ENCODE data around the gene PJVK.
"Not testable (repeated sequence)": the region's sequence is repeated elsewhere in the genome, so short reads cannot be mapped to it uniquely, and the experiment has no call there.

Gene PJVK

GRCh38 chr2:178422097-178422496 is 29.1 kb upstream of the PJVK start:
- DNase-seq (ENCODE audit: low read depth in 1 of 2, low spot score in 1 of 2): no peak
- no peak overlapping the region for H3K27ac ChIP-seq (replicated peaks)
- no peak overlapping the region for H3K4me3 ChIP-seq (replicated peaks; ENCODE audit: insufficient read depth, low read length)
- no peaks in the 10 kb centered on the region for H3K27me3 ChIP-seq (ENCODE audit: insufficient read depth, poor library complexity, severe bottlenecking)
- TF ChIP-seq SPI1 (IDR thresholded peaks at IDR 0.05; ENCODE audit: borderline replicate concordance, low read depth) (no peak), REST (IDR thresholded peaks at IDR 0.05; ENCODE audit: insufficient replicate concordance, low read depth) (no peak), POLR2AphosphoS5 (IDR thresholded peaks at IDR 0.05; ENCODE audit: low read depth) (no peak), CTCF (IDR thresholded peaks at IDR 0.05; ENCODE audit: insufficient read depth, low read length) (no peak), GABPA (IDR thresholded peaks at IDR 0.05; ENCODE audit: low read depth) (no peak)

DNA sequence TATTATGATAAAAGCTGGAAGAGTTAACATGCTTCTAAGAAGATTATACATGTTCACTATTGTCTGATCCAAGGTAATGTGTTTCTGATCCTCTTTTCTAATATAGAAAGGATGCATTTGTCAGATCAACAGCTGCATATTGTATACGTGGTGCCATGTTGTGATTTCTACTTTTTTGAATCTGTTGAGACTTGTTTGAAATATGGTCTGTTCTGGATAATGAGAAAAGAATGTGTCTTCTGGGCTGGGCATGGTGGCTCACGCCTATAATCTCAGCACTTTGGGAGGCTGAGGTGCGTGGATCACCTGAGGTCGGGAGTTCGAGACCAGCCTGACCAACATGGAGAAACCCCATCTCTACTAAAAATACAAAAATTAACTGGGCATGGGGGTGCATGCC is 27.4 kb upstream of the PJVK start:
- not testable (repeated sequence) for H3K4me3 ChIP-seq (replicated peaks; ENCODE audit: insufficient read depth, low read length); H3K27me3 ChIP-seq (ENCODE audit: insufficient read depth, poor library complexity, severe bottlenecking); DNase-seq (ENCODE audit: low read depth in 1 of 2, low spot score in 1 of 2); H3K27ac ChIP-seq (replicated peaks)

DNA sequence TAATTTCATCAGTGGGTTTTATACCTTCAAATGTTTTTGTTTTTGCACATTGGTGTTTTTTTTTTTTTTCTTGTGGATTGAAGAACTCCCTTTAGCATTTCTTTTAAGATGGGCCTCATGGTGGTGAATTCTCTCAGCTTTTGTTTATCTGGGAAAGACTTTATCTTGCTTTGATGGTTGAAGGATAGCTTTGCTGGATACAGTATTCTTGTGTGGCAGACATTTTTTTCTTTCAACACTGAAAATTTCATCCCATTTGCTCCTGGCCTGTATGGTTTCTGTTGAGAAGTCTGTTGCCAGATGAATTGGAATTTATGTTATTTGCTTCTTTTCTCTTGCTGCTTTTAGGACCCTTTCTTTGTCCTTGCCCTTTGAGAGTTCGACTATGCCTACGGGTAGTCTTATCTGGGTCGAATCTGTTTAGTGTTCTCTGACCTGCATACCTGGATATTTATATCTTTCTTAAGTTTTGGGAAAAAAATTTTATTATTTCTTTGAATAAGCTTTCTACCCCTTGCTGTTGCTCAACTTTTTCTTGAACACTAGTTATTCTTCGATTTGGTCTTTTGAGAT is 25.8 kb upstream of the PJVK start:
- no peak overlapping the region for H3K4me3 ChIP-seq (replicated peaks; ENCODE audit: insufficient read depth, low read length)
- H3K27ac ChIP-seq (replicated peaks): no peak overlapping the region
- no peaks in the 10 kb centered on the region for H3K27me3 ChIP-seq (ENCODE audit: insufficient read depth, poor library complexity, severe bottlenecking)
- no peak for DNase-seq (ENCODE audit: low read depth in 1 of 2, low spot score in 1 of 2)
- TF ChIP-seq REST (IDR thresholded peaks at IDR 0.05; ENCODE audit: insufficient replicate concordance, low read depth): no peak
- no peak for TF ChIP-seq POLR2AphosphoS5 (IDR thresholded peaks at IDR 0.05; ENCODE audit: low read depth)
- TF ChIP-seq GABPA (IDR thresholded peaks at IDR 0.05; ENCODE audit: low read depth): no peak
- TF ChIP-seq SPI1 (IDR thresholded peaks at IDR 0.05; ENCODE audit: borderline replicate concordance, low read depth): no peak
- TF ChIP-seq CTCF (IDR thresholded peaks at IDR 0.05; ENCODE audit: insufficient read depth, low read length): no peak

- Histone ChIP-seq H3K27ac (replicated peaks) (no peak overlapping the region), H3K4me3 (replicated peaks; ENCODE audit: insufficient read depth, low read length) (no peak overlapping the region), H3K27me3 (ENCODE audit: insufficient read depth, poor library complexity, severe bottlenecking) (no peaks in the 10 kb centered on the region)
- no peak for TF ChIP-seq GABPA (IDR thresholded peaks at IDR 0.05; ENCODE audit: low read depth)
- no peak for TF ChIP-seq POLR2AphosphoS5 (IDR thresholded peaks at IDR 0.05; ENCODE audit: low read depth)
- no peak for TF ChIP-seq REST (IDR thresholded peaks at IDR 0.05; ENCODE audit: insufficient replicate concordance, low read depth)
- no peak for TF ChIP-seq SPI1 (IDR thresholded peaks at IDR 0.05; ENCODE audit: borderline replicate concordance, low read depth)
- TF ChIP-seq CTCF (IDR thresholded peaks at IDR 0.05; ENCODE audit: insufficient read depth, low read length): no peak
- DNase-seq (ENCODE audit: low read depth in 1 of 2, low spot score in 1 of 2): no peak
These were observed 24.8 kb upstream of the PJVK start for GRCh38 chr2:178426388-178426787.

Measured in HL-60 (cell line).